ENCODE data around the gene RABGAP1L.

GRCh38 chr1:174352883-174353608 is 193.7 kb downstream of the RABGAP1L start:
- no peak for TF ChIP-seq CTCF (IDR thresholded peaks at IDR 0.05)
- no peak for TF ChIP-seq POLR2A (IDR thresholded peaks at IDR 0.05)
- TF ChIP-seq POLR2AphosphoS5 (IDR thresholded peaks at IDR 0.05), result no peak

Data from gastroesophageal sphincter (tissue), 3 donors.